Right forelimb (tissue), 1 donor: ENCODE measurements around the gene SND1.

Experiments used
- DNase-seq: peaks from one replicate; pipeline ENCODE4 v3.0.0-alpha.2; 2018

SND1 gene

DNA sequence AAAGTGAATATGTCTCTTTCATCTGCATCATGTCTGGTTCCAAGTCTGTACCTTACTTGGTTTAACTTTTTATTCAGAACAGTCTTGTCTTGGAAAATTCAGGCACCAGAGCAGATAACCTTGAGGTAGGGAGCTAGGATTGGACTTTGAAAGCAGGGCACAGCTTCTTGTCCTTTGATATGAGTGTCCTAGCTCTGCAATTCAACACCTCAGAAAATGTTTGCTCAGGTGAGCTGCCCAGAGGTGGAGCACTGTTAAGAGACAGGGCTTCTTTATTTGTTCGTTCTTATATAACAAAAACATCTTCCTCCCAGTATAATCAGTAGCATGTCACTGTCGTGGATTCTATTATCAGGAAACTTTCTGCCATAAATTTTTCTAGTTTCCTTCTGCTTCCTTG, 260.9 kb downstream of the SND1 start:
- no peak for DNase-seq

DNA sequence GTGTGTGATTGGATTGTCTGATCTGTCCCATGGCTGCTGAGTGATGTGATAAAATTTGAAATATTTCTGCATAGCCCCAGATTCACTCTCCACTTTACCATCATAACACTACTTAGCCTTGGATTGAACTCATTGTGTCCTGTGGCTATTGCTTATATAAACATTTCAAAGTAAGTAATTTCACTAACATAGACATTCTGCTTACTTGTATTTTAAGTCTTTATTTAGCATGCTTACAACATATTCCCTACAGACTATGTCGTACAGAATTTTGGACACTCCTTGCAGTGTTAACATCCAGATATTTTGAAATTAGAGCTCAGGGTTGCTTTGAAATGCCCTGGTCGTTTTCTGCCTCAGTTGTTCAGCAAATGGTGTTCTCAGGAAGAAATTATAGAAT, 261.7 kb downstream of the SND1 start:
- no peak for DNase-seq

GRCh38 chr7:127914693-127915092, 262.7 kb downstream of the SND1 start:
- DNase-seq = no peak

DNA sequence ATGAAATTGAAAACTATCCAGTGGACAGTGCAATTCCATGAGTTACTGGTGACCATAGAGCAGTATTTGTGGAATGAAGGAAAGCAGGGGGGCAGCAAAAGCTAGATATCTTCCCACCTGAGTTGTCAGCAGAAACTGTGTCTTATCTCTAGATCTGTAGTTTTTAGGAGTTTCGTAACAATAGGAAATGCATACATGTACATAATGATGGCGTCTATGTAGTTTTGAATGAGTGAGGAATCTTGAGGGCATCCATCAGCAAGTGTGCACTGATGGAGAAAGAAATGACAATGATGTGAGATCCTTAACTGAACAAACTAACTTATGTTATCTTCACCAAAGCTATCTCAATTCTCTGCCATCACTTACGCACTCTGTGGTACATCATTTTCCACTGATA, 264.7 kb downstream of the SND1 start:
- no peak for DNase-seq

GRCh38 chr7:127918130-127918529, 266.1 kb downstream of the SND1 start:
- no peak for DNase-seq

GRCh38 chr7:127920787-127921438, 268.9 kb downstream of the SND1 start:
- no peak for DNase-seq

DNA sequence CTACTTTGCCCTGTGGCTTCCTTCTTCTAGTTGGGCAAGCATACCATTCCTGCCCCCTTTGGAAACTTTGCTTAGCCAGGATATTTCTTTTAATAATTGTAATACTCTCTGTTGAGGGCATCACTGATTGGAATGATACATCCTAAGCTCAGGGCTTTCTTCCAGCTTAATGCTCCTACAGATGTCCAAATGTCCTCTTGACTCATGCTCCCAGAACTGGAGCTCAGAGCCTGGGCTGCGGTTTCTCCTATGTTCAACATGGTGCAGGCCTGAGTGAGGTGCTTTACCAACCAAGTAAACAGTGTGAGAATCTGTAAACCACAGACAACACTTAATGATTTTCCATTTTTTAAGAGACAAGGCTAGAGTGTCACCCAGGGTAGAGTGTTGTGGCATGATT, 270.7 kb downstream of the SND1 start:
- no peak for DNase-seq

DNA sequence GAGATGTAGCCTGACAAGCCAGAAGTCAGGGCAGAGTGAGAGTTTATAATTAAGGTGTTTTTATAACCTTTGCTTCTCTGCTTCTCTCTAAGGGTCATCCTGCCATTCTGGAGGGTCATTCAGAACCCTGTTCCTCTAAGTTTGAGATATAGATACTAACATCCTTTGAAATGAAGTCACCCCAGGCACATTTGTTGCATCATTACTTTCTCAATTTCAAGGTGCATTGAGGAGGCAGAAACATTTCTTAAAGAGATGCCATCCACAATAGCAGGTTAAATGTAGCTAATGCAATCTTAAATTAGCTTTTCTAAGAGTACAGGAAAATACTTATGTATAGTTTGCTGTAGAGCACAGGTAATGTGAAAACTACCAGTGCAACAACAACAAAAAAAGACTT, 272.9 kb downstream of the SND1 start:
- DNase-seq = no peak

DNA sequence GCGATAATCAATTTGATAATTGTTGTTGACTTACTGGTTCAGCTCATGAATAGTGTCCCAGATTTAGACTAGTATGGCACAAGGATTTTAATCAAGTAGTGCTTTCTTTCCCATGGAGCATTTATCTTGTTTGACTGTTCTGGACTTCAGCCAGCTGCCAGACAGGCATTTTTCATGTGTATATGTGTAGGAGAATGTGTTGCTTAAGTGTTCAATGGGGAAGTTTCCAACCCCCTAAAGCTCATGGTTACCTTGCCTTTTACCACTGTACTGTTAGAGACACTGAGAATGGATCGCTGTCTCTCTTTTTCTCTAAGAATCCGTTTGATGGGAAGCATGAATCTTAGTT, 275.3 kb downstream of the SND1 start:
- DNase-seq = no peak

- DNase-seq = no peak
These were observed 276.2 kb downstream of the SND1 start for GRCh38 chr7:127928222-127928621.

DNA sequence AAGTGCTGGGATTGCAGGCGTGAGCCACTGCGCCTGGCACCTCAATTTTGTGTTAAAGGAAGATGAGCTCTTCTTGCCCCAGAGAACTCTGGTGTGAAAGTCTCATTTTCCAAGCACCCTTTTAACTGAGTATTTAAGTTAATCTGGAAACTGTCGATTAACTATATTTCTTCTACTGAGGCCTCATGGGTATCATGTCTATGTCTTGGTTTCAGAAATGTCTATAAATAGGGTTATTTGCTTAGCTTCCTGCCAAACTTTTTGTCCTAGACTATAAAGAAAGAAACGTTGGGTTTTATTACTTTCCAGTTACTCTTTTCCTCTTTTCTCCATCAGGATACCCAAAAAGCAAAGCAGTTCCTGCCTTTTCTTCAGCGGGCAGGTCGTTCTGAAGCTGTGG, 276.9 kb downstream of the SND1 start:
- no peak for DNase-seq

- DNase-seq = no peak
These were observed 278.6 kb downstream of the SND1 start for GRCh38 chr7:127930341-127931328.

DNA sequence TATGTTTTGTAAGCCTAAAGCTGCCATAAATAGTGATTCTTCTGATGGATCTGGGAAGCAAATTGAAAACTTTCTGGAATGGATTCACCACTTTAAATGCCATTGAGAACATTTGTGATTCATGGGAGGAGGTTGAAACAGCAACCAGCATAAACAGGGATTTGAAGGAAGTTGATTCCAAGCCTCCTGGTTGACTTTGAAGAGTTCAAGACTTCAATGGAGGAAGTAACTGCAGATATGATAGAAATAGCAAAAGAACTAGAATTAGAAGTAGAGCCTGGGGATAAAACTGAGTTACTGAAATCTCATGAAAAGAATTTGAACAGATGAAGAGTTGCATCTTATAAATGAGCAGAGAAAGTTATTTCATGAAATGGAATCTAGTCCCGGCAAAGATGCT, 280.1 kb downstream of the SND1 start:
- DNase-seq = no peak

GRCh38 chr7:127932496-127932895, 280.5 kb downstream of the SND1 start:
- DNase-seq = no peak

DNA sequence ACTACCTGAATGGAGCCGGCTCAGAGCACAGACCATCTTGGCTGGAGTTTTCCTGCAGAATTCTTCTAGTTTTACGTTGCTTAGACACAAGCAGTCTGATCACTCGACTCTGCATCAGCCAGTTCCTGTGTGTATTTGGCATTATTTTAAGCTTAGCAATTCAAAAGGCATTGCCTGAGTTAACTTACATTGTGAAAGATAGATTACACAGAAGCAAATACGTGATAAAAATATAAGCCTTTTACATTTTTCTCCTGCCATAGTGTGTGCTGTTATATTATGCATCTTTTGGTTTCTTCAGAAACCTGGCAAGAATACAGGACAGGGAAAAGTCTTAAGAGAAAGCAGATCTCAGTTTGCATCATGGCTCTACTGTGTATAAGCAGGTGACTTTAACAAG, 281.2 kb downstream of the SND1 start:
- no peak for DNase-seq

- no peak for DNase-seq
These were observed 282.7 kb downstream of the SND1 start for GRCh38 chr7:127934711-127935110.

GRCh38 chr7:127935847-127936376, 283.9 kb downstream of the SND1 start:
- no peak for DNase-seq

GRCh38 chr7:127937066-127937680, 285.2 kb downstream of the SND1 start:
- DNase-seq = no peak

- DNase-seq = no peak
These were observed 286.6 kb downstream of the SND1 start for GRCh38 chr7:127938588-127938987.

DNA sequence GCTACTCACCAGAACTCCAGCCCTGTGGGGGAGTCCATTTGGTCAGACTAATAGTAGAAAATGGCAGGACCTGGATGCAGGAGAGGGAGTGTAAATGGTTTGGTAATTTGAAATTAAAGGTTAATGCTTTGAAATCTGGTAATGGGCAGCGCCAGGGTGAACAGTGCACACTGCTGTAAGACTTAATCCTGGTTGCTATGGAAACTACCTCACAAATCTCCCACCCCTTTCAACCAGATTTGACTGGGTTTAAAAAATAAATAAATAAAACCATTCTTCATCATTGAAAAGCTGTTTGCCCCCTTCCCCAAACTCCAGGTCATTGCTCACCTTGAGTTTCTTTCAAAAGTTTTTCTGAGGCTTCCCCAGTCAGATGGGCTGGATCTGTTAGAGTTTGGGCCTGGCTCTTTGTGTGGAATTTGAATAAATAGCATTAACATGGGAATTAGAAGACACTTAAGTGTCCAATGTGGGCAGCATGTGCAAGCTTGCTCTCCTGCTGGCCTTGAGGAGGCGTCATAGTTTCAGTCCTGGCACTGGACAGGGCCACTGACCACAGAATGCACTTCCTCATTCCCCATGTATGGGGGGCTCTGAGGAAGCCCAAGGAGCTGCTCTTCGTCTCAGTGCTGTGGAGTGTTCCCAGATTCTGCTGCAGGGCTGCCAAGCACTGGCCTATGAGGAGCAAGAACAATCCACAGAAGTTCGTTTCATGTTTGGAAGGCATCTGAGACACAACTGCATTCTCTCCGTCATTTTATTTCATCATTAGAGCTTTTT, 288.6 kb downstream of the SND1 start:
- DNase-seq = no peak

- DNase-seq = peak; percentile 2
These were observed 289.6 kb downstream of the SND1 start for GRCh38 chr7:127941476-127942210.
